ENCODE results near the gene FAM184B. TPM values are rescaled to one million over a fixed set of nuclear protein-coding genes. Genes with fewer than 3 reads are reported as not detected.

FAM184B gene
- total RNA-seq (2014; rRNA removed; shearing (Covaris generic)) = not detected in 2 replicates

DNA sequence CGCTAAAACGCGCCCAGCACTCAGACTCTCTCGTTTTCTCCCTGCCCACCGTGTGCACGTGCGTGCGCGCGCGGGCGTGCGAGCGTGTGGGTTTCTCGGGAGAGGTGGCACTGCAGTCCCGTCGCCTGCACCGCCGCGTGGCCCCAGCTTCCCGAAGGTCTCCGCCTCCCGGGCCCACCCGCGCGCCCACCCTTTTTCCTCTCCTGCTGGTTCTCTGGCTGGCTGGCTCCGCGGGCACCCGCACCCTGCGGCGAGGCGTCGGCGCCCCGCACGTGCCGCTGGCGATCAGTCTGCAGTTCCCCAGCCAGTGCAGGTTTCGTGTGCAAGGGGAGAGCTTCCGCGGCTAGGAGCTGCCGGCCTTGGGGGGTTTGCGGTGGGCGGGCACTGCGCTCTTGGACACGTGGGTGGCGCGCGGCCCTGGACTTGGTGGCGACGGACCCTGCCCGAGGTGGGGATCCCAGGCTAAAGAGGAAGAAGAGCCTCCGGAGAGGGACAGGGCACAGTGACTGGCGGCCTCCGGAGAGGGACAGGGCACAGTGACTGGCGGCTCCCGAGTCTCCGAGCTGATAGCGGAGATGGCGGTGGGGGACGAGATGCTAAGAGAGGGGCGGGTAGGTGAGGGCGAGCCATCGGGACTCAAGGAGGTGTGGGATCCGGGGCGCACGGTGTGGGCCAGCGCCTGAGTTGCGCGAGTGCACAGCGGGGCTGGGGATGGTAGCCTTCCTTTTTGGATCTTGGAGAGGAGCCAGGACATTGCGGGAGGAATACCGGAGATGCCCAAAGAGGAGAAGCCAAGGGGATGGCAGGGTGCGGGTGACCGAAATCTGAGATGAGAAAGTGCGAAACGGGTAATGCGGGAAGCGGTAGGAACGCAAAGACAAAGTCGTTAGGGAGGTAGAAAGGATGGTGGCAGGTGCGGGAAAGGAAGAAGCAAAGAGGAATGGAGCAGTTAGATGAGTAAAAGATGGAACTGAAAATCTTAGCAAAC, at the start of gene FAM184B:
Gene FAM184B (minus strand): TSS at position 322 of the 988 bp plus-strand sequence. CDS start 322 bp downstream, outside the sequence.
- no peak for DNase-seq (ENCODE audit: low spot score)

DNA sequence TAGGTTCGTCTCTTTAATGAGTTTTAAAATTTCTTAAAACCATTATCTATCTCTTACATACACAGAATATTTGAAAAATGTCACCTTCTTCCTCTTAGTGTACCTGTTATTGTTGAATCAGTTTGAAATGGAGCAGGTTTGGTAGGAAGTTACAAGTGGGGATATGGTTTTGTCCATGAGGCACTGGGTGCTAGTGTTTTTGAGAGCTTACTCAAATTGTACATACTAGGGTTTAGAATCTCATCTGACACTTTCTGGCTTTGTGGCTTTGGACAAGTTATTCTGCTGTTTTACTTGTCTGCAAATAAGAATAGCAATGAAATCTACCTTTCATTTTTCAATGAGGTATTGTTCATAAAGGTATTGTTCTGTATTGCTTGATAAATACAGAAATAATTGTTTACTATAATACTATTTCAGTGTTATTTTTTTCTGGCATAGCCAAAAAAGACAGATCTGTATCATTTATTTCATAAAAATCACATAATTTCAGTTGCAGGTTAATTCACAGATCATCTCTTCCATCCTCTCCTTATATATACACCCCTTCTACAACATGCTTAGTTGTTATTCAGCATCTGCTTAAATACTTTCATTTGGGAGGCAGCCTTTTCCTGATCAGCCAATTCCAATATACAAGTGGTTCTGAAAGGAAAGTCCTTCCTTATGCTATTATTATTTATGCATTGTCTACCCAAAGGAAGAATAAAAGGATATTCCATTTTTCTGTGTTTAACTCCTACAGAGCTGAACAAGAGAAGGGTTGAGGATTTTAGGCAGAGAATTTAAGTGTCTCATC, 42.6 kb upstream of the FAM184B start:
- DNase-seq (ENCODE audit: low spot score) = no peak

DNA sequence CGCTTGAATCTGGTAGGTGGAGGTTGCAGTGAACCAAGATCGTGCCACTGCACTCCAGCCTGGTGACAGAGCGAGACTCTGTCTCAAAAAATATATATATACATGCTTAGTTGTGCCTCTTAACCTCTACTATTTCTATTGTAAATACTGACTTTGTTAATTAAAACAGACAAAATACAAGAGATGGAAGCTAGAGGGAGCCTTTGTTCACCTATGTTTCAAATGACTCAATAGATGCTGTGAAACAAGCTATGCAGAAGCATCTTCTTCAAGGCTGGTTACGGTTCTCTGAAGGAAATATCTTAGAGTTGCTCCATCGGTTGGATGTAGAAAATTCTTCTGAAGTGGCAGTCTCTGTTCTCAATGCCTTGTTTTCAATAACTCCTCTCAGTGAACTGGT, 35.6 kb upstream of the FAM184B start:
- peak; percentile 64 for DNase-seq (ENCODE audit: low spot score)

DNA sequence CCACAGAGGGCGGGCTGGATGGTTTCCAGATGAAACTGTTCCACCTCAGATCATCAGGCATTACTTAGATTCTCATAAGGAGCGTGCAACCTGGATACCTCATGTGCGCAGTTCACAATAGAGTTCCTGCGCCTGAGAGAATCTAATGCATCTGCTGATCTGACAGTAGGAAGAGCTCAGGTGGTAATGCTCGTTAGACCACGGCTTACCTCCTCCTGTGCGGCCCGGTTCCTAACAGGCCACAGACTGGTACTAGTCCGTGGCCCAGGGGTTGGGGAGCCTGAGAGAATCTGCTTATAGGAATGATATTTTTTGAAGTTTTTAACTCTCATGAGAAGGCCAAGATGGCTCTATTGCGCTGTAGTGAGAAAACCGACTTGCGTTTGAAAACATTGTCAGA, 34.7 kb upstream of the FAM184B start:
- DNase-seq (ENCODE audit: low spot score) = no peak

DNA sequence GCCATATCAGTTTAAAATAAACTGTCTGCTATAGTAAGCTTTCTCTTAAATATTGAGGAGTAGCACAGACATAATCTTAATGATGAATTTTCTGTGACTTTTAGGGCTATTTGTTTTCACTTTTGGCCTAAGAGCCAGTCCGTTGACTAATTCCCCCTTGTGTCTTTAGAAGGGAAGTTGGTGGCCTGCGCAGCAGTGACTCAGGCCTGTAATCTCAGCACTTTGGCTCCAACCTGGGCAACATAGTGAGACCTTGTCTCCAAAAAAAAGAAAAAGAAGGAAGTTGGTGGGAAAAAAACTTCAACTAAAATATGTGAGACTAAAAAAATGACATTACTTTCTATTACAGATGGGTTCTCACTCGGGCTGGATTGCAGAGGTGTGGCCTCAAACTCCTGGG, 32.7 kb upstream of the FAM184B start:
- peak; percentile 38 for DNase-seq (ENCODE audit: low spot score)

DNA sequence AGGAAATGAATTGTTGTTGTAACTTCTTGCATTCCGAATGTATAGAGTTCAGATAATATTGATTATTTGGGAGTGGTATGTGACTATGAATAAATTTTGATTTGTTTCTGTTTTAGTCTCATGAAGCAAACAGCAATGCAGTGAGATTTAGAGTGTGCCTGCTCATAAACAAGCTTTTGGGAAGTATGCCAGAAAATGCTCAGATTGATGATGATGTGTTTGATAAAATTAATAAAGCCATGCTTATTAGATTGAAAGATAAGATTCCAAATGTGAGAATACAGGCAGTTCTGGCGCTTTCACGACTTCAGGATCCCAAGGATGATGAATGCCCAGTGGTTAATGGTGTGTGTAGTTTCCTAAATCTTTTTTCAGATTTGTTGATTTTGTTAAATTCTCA, 31.4 kb upstream of the FAM184B start:
- no peak for DNase-seq (ENCODE audit: low spot score)

DNA sequence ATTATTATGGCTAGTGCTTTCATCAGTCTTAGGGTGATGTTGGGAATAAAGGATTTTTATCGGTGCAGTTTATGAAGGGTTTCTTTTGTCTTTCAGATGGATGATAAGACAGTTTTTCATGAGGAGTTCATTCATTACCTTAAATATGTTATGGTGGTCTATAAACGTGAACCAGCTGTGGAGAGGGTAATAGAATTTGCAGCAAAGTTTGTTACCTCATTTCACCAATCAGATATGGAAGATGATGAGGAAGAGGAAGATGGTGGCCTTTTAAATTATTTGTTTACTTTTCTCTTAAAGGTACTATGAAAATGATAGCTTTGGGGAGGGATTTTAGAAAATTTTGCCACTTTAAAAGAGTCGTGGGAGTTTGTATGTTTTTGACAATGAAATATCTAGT, 30.7 kb upstream of the FAM184B start:
- no peak for DNase-seq (ENCODE audit: low spot score)

DNA sequence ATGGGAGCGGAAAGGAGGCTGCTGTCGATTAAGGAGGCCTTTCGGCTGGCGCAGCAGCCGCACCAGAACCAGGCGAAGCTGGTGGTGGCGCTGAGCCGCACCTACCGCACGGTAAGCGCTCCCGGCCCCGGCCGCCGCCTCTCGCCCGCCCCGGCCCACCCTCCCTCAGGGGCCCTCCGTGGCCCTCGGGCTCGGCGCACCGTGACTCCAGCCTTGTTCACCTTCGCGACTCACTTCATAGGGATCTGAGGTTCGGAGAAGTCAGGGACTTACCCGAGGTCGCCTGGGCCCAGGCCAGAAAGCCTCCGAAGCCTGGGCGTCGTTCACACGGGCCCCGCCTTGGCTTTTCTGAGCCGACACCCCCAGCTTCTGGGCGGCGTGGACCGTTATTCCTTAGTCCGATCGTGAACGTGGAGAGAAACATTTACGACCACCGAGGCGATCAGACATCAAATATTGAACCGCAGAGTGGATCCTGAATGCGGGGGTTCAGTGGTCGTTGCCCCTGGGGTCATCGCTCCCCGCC, 29.7 kb upstream of the FAM184B start:
- DNase-seq (ENCODE audit: low spot score) = no peak

DNA sequence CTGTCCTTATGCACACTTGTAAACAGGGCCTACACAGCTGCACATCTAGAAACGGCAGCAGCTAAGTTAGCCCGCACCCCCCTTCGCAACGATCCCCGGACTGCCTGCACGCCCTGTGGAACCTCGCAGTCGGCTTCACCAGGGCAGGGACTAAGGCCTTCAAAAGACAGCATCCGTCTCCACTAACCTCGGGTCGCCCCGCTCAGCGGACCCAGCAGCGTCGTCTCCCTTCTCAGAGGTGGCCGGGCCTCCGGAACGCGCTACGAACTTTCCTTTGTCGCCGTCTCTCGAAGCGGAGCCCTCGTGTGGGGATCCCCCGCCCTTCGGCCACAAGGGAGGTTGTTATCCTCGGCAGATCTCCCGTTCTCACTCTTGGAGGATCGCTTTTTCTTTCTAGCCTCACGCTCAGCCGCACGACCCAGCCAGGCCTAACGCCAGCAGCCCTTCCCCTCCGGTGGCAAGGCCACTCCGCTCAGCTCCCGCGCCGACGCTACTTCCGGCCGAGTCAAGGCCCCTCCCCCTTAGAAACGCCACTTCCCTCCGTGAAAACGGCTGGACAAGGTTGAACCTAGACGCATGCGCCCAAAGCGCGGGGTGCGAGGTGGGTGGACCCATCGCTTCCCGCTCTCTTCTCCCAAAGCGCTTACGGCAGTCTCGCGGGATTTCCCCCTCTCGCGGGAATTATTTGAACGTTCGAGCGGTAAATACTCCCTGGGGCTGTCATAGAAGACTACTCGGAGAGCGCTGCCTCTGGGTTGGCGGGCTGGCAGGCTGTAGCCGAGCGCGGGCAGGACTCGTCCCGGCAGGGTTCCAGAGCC, 29.0 kb upstream of the FAM184B start, which contains the start of the genes DCAF16 and NCAPG:
Gene DCAF16 (minus strand): TSS at position 498 of the 818 bp plus-strand sequence. CDS start 6,616 bp downstream, outside the sequence.
Gene NCAPG (plus strand): TSS at position 720 of the 818 bp plus-strand sequence. CDS start 99 bp downstream, outside the sequence.
- peak; percentile 99 for DNase-seq (ENCODE audit: low spot score)

DNA sequence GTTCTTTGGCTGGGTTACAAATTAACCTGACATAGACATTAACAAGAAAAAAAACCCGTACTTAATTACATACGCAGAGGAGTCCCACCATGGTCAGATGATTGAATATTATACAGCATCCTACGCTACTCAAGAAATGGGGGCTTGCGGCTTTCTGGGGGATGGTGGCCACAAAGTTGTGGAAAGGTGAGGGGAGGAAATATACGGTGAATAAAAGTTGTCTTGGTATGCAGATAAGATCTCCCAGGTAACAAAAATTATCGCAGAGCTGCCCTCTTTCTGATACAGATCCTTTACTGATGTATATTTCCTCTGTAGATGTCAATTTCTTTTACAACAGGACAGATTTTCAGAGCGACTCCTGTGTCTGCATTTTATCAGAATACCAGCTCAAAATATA, 28.2 kb upstream of the FAM184B start:
- no peak for DNase-seq (ENCODE audit: low spot score)

DNA sequence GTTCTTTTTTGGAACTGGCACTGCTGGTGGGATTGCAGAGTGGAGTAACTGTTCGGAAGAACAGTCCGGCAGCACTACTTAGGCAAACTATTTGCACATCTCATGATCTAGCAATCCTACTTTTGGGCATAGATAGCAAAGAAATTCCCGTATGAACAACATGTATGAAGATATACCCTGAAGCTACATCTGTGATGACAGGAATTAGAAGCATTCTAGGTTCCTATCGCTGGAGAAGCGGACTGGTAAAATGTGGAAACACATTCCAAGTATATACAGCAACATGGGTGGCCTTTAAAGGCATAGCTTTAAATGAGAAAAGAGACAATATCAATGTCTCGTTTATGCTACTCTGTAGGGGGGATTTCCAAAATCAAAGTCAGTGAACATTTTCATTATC, 26.0 kb upstream of the FAM184B start:
- no peak for DNase-seq (ENCODE audit: low spot score)

DNA sequence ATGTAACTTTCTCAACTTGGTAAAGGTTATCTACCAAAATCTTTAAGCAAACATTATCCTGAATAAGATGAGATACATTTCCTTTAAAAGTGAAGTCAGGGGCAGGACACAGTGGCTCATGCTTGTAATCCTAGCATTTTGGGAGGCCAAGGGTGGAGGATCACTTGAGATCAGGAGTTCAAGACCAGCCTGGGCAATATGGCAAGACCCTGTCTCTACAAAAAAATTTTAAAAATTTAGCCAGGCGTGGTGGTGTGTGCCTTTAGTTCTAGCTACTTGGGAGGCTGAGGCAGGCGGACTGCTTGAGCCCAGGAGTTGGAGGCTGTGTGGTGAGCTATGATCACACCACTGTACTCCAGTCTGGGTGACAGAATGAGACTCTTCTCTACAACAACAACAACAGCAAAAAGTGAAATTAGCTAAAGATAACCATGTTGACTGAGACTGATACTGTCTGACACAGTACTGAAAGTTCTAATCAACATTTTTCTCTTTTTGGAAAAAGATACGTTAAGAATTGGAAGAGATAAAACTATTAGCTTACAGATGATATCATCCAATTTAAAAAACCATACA, 24.2 kb upstream of the FAM184B start:
- DNase-seq (ENCODE audit: low spot score) = no peak

DNA sequence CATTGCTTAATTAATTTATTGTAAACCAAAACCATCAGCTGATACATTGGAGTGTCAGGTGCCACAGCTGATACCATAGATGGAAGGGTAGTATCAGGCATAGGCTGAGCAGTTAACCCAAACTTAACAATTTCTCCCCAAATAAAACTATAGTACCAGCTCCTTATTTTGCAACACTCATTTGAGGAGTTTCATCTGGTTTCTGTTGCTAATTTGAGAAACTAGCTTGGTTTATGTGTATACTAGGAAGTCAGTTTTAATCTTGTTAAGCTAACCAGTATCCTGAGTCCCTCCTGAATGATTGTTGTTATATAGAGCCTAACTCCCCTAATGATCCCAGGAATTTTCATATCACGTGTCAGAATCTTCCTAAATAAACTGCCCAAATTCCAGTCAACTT, 16.4 kb upstream of the FAM184B start:
- DNase-seq (ENCODE audit: low spot score) = no peak

DNA sequence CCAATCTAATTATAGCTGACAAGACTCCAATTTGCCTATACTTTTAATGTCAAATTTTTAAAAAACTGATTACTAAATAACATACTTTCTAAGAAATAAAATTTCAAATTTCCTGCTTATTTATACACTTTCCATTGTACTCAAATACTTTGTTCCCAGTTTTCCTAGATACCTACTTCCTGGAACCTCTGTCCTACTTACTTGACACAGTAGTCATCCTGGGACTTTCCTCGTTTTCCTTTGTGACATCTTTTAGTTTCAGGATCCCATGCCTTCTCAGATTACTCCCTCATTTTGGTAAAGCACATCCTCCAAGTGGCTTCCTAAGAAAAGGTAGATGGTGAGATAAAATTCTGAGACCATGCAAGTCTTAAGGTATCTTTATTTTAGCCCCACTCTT, 13.3 kb upstream of the FAM184B start:
- no peak for DNase-seq (ENCODE audit: low spot score)

DNA sequence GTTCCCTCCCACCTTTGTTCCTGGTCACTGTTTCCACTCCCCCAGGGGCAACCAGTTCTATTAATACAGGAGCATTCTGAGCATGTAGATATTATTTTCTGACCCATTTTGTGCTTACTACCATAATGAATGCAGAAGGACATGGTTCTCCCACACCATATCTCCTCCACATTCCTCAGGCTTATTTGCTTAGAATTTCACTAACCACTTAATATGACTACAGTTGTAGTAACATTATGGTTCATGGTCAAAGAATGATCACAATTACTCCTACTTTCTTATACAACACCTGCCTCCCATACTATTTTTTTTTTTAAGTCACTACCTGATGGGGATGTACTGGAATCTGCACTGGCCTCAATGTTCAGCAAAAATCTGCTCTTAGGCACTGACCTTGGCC, 7.5 kb upstream of the FAM184B start:
- DNase-seq (ENCODE audit: low spot score) = no peak

DNA sequence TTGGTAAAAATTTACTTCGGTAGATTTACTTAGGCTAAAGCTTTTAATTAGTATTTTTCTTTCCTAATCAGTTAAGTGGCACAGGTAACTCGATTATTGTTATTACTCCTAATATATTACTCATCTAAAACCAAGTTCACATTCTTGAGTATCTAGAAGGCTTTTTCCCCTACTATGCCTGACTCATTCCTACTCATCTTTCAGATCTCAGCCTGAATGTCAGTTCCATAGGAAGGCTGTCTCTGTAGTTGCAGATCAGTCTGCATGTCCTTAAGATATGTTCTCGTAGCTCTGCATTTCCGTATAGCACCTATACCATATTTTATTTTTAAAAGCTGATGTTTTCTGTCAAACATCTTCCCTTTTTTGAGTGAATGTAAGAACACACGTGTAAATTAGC, 5.9 kb upstream of the FAM184B start:
- DNase-seq (ENCODE audit: low spot score) = peak; percentile 20

DNA sequence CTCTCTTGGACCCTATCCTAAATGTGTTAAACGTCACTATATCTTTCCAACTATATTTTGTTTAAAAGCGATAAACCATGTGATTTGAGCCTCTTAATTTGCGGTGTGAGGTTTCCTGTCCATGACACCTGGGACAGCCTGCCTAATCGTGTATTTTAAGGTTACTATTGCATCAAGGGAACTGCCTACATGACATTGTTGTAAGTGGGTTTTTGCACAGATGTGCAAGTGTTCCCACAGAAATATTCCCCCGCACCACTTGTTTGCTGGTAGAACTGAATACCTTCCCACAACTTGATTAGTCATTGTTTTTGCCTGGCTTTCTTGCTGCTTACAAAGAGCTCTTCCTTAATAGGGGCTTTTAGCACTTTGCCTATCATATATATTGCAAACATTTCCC, 5.1 kb upstream of the FAM184B start:
- DNase-seq (ENCODE audit: low spot score) = no peak

DNA sequence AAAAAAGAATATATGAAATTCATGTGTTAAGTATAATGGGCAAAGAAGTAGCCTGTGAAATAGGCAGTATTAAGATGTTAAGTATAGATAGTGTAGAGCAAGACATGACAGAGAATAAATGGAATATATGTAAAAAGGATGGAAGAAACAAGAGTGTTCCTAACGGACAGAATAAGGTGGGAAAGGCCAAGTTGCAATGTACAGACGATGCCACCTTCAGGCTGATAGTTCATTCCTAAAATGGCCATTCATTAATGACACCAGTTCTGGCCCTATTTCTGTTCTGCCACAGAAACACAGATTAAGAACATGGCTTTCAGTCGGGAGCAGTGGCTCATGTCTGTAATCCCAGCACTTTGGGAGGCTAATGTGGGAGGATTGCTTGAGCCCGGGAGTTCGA, 4.4 kb upstream of the FAM184B start:
- DNase-seq (ENCODE audit: low spot score) = no peak

DNA sequence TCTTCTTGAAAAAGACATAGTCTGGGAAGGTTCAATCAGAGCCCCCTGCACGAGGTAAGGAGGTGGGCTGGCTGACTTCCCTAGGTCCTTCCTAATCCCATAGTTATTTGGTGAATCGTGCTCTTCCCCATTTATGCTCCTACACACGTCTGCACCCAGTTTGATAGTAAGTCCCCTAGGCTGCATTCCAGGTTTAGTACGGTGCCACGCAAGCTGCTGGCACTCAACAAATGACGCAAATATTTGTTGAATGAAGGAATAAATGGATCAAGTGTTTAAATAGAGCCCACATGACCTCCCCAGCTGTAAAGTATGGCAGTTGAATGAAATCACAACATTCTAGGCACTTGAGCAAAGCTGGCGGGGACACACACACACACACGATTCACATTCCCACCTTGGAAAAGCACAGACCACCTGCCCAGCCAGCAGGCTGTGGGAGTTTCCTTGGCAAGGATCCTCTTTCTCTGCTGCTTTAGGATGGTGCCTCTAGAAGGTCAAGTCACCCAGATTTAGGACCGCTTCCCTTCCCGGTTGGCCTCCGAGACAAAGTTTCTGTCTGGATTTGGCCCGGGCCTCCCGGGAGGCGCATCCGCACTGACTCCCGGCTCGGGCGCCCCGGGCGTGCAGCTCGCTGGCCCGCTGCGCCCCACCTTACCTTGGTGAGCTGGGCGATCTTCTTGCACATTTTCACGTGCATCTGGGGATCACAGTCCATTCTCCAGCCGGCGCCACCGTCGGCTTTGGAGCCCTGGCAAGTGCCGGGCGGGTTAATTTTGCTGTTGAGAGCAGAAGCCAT, 721 bp downstream of the FAM184B start:
- no peak for DNase-seq (ENCODE audit: low spot score)

DNA sequence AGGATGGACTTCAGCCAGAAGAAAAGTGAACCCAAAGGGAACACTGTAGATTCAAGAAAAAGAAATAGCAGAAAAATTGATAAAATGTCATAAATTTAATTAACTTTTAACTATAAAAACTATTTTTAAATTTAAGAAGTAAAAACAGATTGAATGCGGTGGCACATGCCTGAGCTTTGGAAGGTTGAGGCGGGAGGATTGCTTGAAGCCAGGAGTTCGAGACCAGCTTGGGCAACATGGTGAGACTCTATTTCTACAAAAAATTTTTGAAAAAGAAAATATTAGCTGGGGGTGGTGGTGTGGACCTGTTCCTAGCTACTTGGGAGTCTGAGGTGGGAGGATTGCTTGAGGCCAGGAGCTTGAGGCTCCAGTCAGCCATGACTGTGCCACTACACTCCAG, 3.0 kb downstream of the FAM184B start:
- no peak for DNase-seq (ENCODE audit: low spot score)

Data from A172 (cell line).